HG02623 (cell line): ENCODE measurements around the gene ARHGEF39.
A peak's percentile ranks its signal among the peaks of the same experiment; 100 is the strongest.

Experiments
- ATAC-seq: cut with Tn5 transposase; IDR thresholded peaks from one replicate; pipeline ENCODE4 v1.9.1; 2021; ENCODE audit warnings: moderate library complexity; ENCODE audit not compliant: unreplicated experiment

Gene ARHGEF39

DNA sequence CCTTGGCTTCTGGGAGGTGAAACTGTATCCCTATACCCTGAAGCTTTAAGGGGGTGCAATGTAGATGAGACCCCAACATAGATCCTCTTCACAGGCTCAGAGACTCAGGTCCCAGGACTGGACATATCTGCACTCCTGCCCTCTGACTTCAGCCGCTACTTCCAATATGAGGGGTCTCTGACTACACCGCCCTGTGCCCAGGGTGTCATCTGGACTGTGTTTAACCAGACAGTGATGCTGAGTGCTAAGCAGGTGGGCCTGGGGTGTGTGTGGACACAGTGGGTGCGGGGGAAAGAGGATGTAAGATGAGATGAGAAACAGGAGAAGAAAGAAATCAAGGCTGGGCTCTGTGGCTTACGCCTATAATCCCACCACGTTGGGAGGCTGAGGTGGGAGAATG, 14.1 kb upstream of the ARHGEF39 start:
- ATAC-seq: no peak

DNA sequence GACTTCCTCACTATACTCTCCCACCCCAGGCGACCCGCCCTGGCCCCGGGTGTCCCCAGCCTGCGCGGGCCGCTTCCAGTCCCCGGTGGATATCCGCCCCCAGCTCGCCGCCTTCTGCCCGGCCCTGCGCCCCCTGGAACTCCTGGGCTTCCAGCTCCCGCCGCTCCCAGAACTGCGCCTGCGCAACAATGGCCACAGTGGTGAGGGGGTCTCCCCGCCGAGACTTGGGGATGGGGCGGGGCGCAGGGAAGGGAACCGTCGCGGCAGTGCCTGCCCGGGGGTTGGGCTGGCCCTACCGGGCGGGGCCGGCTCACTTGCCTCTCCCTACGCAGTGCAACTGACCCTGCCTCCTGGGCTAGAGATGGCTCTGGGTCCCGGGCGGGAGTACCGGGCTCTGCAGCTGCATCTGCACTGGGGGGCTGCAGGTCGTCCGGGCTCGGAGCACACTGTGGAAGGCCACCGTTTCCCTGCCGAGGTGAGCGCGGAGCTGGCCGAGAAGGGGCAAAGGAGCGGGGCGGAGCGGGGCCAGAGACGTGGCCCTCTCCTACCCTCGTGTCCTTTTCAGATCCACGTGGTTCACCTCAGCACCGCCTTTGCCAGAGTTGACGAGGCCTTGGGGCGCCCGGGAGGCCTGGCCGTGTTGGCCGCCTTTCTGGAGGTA, 10.9 kb upstream of the ARHGEF39 start:
- ATAC-seq: no peak

DNA sequence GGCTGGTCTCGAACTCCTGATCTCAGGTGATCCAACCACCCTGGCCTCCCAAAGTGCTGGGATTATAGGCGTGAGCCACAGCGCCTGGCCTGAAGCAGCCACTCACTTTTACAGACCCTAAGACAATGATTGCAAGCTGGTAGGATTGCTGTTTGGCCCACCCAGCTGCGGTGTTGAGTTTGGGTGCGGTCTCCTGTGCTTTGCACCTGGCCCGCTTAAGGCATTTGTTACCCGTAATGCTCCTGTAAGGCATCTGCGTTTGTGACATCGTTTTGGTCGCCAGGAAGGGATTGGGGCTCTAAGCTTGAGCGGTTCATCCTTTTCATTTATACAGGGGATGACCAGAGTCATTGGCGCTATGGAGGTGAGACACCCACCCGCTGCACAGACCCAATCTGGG, 10.2 kb upstream of the ARHGEF39 start:
- no peak for ATAC-seq

DNA sequence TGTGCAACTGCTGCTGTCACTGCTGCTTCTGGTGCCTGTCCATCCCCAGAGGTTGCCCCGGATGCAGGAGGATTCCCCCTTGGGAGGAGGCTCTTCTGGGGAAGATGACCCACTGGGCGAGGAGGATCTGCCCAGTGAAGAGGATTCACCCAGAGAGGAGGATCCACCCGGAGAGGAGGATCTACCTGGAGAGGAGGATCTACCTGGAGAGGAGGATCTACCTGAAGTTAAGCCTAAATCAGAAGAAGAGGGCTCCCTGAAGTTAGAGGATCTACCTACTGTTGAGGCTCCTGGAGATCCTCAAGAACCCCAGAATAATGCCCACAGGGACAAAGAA, 9.0 kb upstream of the ARHGEF39 start:
- no peak for ATAC-seq

DNA sequence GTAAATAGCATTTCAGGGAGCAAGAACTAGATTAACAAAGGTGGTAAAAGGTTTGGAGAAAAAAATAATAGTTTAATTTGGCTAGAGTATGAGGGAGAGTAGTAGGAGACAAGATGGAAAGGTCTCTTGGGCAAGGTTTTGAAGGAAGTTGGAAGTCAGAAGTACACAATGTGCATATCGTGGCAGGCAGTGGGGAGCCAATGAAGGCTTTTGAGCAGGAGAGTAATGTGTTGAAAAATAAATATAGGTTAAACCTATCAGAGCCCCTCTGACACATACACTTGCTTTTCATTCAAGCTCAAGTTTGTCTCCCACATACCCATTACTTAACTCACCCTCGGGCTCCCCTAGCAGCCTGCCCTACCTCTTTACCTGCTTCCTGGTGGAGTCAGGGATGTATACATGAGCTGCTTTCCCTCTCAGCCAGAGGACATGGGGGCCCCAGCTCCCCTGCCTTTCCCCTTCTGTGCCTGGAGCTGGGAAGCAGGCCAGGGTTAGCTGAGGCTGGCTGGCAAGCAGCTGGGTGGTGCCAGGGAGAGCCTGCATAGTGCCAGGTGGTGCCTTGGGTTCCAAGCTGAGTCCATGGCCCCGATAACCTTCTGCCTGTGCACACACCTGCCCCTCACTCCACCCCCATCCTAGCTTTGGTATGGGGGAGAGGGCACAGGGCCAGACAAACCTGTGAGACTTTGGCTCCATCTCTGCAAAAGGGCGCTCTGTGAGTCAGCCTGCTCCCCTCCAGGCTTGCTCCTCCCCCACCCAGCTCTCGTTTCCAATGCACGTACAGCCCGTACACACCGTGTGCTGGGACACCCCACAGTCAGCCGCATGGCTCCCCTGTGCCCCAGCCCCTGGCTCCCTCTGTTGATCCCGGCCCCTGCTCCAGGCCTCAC, 8.4 kb upstream of the ARHGEF39 start, which contains the start of gene CA9:
Gene CA9 (plus strand): TSS at position 797 of the 893 bp plus-strand sequence. CDS start 32 bp downstream, at position 829.
- ATAC-seq: no peak

DNA sequence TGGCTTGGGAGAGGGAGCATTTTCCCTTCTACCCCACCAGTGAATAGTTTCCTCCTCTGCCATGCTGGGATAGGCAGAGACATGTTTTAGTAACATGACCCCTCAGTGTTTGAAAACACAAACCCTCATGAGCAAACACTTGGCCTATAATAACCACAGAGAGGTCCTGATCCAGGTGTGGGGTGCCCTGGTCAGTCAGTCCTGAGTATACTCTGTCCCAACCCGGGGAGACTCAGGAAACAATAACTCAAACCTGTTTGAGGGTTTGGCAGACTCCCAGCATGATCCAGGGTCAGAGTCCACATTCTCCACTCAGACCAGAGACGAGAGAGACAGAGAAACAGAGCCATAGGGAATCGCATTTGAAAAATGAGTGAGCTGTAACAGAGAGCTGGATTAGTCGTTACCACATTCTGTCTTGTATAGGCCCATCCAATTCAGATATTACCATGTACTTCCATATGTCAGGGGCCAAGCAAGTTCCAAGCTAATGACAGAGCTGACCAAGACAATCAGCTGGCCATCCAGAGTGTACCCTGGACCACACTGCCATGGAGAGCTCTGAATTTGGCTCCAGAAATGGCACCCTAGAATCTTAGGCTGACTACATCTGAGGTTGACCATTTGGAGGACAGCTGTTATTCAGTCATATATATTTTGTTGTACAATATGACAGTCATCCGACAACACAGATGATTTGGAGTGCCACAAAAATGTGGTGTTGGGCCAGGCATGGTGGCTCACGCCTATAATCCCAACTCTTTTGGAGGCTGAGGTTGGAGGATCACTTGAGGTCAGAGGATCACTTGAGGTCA, 4.5 kb upstream of the ARHGEF39 start:
- ATAC-seq: no peak

DNA sequence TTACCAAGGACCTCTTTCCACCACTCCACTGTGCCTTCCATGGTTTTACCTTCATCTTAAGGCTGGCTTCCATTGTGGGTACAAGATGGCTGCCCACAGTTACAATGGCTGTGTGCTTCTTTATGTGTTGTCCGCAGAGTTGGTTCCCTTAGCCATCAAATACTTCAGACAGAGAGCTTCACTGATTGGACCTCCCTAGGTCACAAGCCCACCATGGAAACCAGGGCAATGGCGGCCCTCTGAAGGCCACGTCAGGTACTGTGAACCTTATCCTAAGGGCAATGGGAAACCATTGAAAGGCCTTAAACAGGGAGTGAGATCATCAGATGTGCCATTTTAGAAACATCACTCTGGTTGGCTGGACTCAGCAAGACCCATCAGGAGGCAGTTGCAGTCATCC, 2.9 kb upstream of the ARHGEF39 start:
- no peak for ATAC-seq

DNA sequence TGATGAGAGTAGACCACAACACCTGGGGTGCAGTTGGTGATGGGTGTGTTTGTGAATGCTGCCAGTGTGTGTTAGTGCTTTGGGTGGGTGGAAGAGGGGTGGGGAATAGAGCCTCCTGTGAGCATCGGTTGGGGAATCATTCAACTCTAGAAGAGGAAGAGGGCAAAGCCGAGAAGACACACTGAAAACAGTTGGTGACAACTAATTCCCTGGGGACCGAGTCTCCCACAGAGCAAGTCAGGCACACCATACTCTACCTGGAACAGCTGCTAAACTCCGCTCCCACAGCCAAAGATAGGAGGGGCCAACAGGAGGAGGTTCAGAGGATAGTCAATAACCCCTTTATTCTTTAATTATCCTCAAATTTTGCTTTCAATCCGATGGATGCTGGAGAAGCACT, 1.6 kb upstream of the ARHGEF39 start:
- no peak for ATAC-seq

DNA sequence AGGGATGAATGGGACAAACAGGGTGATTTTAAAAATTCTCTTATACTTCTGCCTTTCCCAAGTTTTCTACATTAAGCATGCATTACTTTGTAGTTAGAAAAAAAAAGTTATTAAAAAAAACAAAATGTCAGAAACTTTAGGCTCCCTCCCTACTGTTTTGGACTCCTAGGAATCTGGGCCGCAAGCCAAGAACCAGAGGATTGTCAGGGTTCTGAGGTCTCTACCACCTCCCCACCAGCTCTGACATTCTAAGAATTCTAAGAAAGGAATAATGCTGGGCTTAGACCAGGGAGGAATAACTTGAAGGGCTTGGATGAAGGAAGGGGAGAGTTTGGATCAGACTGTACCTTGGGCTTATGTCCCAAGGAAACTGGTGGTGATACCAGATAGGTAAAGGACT, 1.1 kb upstream of the ARHGEF39 start:
- ATAC-seq: no peak

DNA sequence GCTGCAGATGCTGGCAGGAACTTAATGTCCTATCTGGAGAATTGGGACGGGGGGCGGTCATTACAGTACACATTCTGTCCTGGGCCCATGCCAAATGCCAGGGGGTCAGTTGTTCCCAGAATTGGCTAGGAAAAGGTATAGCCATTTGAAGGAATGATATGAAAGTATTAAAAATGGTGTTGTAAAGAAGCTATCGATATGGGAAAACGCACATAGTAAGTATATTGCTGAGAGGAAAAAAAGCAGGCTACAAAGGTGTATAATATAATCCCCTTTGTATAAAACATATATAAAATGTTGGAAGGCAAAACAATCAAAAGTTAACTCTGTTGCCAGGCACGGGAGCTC, 450 bp upstream of the ARHGEF39 start:
- ATAC-seq: no peak

DNA sequence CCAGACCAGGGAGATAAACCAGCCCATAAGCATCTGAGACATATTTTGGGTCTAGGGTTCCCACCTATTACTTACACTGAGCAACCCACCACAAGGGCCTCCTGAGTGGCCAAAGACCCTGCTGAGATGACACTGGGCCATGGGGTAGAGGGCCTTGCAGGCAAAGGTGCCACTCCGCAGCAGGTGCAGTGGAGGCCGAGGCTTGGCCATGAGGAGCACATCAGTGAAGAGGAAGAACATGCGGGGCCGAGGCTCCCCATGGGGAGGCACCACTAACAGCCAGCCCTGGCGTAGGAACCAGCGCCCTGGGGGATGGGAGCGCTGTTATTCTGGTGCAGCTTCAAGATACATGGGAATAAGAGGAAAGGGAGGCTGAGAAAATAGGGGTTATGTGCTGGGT, 2.6 kb downstream of the ARHGEF39 start:
- ATAC-seq: no peak

DNA sequence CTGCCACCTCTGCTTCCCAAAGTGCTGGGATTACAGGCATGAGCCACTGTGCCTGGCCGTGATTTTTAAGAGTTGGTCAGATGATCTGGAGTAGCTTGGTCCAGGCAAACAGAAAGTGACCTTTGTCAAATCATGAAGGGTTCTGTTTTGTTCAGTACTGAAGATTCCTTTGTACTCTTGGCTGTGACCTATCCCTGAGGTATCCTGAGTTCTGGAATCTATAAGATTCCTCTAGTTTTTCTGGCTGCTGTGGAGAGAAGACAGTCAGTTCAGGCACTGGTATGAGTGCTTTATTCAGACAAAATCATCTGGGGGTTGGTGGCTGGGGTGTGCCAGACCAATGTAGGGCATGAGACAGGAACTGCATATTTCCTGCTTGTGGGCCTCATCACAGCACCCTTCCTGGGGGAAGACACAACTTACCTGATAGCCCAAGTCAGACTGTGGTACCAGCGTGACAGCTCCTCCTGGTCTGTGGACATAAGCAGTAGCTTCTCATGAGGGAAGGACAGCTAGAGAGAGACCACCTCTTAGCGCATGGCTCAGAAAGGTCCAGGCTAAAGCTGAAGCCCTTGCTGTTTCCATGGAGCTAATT, 3.1 kb downstream of the ARHGEF39 start:
- ATAC-seq: no peak

DNA sequence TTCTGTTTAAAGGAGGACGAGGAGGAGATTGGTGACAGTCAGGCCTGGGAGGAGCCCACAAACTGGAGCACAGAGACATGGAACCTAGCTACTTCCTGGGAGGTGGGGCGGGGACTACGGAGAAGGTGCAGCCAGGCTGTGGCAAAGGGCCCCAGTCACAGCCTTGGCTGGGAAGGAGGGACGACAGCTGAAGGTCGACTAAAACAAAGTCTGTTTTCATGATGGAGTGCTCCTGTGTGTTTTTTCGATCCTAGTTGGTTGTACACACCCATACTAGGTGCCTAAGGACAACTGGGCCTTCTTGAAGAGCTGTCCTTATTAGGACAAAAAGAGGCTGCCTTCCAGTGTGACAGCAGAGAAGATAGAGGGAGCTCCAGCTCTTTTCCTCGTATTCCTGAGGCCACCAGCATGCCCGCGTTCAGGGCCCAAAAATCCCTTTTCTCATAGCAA, 4.0 kb downstream of the ARHGEF39 start:
- no peak for ATAC-seq

DNA sequence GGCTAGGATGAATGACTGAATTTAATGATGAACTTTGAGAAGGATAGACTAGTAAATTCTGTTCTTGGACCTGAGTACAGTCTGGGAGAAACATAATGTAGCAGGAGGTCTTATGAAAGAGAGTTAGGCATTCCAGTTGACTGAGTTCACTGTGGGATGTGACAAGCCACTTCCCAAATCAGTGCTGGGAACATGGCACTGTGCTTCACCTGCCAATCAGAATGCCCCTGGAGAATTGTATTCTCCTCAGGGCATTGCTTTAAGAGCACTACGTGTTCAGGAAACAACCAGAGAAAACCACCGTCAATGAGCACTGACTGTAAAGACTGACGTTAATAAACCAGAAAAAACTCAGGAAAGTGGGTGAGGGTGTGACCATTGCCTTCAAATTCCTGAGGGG, 5.7 kb downstream of the ARHGEF39 start:
- ATAC-seq: no peak

DNA sequence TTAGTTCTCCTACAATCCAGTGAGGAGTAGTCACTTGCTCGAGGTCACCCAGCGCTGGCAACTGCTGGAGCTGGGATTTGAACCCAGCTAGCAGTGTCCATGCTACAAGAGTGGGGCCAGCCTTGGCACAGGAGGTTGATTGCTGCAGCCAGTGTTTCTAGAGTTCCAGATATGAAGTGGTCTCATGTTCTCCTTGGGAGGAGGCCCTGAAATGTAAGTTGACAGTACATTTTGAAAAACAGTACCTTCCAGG, 6.1 kb downstream of the ARHGEF39 start:
- no peak for ATAC-seq

DNA sequence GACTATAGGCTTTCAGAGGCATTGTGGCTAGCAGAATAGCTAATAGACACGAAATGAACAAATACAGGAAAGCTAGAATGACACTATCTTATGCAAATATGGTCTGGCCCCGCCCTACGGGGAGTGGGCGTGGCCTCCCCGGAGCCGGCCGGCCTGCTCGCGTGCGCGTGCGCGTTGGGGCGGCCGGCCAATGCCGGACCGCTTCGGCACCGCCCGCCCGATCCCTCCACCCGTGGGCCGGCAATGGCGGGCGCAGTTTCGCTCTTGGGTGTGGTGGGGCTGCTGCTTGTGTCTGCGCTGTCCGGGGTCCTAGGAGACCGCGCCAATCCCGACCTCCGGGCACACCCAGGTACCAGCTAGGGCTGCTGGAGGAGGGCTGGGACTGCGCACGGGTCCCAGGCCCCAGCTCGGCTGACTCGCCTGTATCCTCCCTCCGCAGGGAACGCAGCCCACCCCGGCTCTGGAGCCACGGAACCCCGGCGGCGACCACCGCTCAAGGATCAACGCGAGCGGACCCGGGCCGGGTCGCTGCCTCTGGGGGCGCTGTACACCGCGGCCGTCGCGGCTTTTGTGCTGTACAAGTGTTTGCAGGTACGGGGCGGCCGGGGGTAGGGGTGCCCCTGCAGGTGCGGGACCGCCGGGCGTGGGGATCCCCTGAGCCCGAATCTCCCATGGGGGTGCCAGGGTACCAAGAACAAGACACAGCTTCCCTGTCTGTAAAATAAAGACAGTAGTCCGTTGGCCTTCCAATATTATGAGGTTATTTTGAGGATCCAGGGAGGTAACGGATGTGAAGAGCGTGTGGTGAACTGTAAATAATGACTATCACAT, 6.6 kb downstream of the ARHGEF39 start, which contains the start of gene CCDC107:
Gene CCDC107 (plus strand): TSS at position 156 of the 831 bp plus-strand sequence. CDS start 88 bp downstream, at position 244.
- peak; percentile 64 for ATAC-seq

DNA sequence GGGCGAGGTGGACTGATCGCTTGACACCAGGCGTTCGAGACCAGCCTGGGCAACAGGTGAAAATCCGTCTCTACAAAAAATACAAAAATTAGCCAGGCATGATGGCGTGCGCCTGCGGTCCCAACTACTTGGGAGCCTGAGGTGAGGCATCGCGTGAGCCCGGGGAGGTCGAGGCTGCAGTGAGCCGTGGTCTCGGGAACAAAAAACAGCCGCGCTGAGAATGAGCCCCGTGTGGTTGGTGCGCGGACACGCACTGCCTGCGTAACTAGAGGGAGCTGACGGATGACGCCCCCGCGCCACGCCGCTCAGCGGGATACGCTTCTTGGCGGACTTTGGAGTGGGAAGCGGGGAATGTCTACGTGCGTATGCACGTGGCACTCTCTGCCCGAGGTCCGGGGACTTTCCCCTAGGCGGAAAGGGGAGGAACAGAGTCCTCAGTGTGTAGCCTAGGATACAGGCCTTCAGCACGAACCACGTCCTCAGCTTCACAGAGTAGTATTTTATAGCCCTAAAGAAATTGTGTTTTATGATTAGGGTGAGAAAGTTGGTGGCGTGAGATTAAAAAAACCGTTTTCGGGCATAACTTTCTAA, 7.4 kb downstream of the ARHGEF39 start, which contains the start of gene RMRP:
Gene RMRP (minus strand): TSS at position 474 of the 591 bp plus-strand sequence.
- ATAC-seq: peak; percentile 80

DNA sequence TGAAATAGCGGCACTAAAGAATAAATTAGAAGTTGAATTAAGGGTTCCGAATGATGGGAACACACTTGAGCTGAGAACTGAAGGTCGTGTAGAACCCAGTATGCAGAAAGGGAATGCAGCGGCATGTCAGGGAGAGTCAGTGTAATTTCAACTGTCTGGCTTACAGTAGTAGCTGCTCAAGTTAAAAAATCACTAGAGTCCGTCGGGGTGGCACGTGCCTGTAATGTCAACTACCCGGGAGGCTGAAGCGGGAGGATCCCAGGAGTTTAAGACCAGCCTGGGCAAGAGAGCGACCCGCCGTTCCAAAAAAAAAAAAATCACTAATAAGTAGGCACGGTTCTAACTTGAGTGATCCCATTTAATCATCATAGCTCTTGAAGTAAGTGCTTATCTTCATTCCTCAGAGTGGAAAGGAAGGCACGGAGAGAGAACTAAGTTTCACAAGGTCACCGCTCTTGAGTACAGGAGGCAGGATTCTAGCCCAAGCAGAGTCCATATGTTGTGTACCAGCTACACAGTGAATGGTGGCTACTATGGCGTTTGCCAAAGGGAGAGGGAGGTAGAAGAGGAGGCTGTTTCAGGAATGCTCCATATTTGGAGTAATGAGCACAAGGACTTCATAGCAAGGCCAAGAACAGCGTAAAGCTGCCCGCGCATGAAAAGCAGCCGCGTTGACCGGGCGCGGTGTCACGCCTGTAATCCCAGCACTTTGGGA, 8.0 kb downstream of the ARHGEF39 start:
- no peak for ATAC-seq

DNA sequence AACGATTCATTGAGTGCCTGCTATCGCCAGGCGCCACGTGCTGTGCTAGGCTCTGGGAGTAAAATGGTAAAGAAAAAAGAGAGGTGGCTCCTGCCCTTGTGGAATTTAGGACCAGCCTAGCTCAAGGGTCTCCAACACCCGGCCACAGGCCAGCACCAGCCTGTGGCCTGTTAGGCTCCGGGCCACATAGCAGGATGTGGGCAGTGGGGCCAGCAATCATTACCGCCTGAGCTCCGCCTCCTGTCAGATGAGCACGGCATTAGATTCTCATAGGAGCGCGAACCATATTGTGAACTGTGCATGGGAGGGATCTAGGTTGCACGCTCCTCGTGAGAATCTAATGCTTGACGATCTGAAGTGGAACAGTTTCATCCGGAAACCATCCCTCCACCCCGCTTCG, 8.6 kb downstream of the ARHGEF39 start:
- ATAC-seq: no peak
